IMR-90 (cell line): Measurements from ENCODE around the gene EFHC2. TPM values are rescaled to one million over a fixed set of nuclear protein-coding genes. Genes with fewer than 3 reads are reported as not detected.

ENCODE experiments used
- ATAC-seq: fragments of 200-7000 bp; cut with Tn5 transposase; 2 replicates; pipeline ENCODE4 v1.9.1; 2020; ENCODE audit warnings: low read depth, mild to moderate bottlenecking, moderate library complexity
- BruUV-seq: library from RNA; stranded (reverse); fragments of 400-500 nt; replicated peaks from 2 replicates; lab custom pipeline; 2021; lab: Mats Ljungman, UMichigan
- CTCF ChIA-PET: fragments of 300-600 bp; formaldehyde crosslinking; extraction: SDS; loops from one replicate; lab custom pipeline; 2021; ENCODE audit warnings: antibody characterized with exemption; lab: Yijun Ruan, JAX
- POLR2A ChIA-PET: fragments of 300-600 bp; sonication (Branson Sonifier 250); formaldehyde crosslinking; loops from one replicate; lab custom pipeline; 2022; ENCODE audit warnings: antibody characterized with exemption; ENCODE audit not compliant: unreplicated experiment; lab: Charles Lee
- DNase-seq: peaks from one replicate; pipeline ENCODE4 v3.0.0; 2013
- H2AFZ ChIP-seq: replicated peaks from 2 replicates; pipeline ENCODE3; 2013; ENCODE audit warnings: low read length, mild to moderate bottlenecking; ENCODE audit not compliant: poor library complexity
- H2AK5ac ChIP-seq: 2 replicates; pipeline ENCODE4 v1.6.1; 2013; ENCODE audit warnings: low read depth, low read length, inconsistent platforms
- H2AK9ac ChIP-seq: replicated peaks from 2 replicates; pipeline ENCODE3; 2013; ENCODE audit warnings: mild to moderate bottlenecking, low read depth, low read length, moderate library complexity; ENCODE audit not compliant: poor library complexity
- H2BK120ac ChIP-seq: 2 replicates; pipeline ENCODE4 v1.6.1; 2013; ENCODE audit warnings: low read depth, low read length, inconsistent platforms
- H2BK15ac ChIP-seq: 3 replicates; pipeline ENCODE4 v1.6.1; 2013; ENCODE audit warnings: low read depth, low read length, inconsistent platforms
- H2BK20ac ChIP-seq: 2 replicates; pipeline ENCODE4 v1.6.1; 2013; ENCODE audit warnings: low read depth, mild to moderate bottlenecking, inconsistent platforms, low read length, moderate library complexity
- H2BK5ac ChIP-seq: 2 replicates; pipeline ENCODE4 v1.6.1; 2013; ENCODE audit warnings: mild to moderate bottlenecking, low read depth, low read length, inconsistent platforms; ENCODE audit not compliant: poor library complexity, severe bottlenecking
- H3K14ac ChIP-seq: replicated peaks from 2 replicates; pipeline ENCODE4 v1.6.1; 2013; ENCODE audit warnings: low read depth, low read length, inconsistent platforms
- H3K18ac ChIP-seq: 2 replicates; pipeline ENCODE4 v1.6.1; 2013; ENCODE audit warnings: low read depth, low read length, control low read depth
- H3K23ac ChIP-seq: 2 replicates; pipeline ENCODE4 v1.6.1; 2013; ENCODE audit warnings: low read depth, low read length, inconsistent platforms
- H3K27ac ChIP-seq: 2 replicates; pipeline ENCODE4 v1.5.1; 2013; ENCODE audit warnings: mild to moderate bottlenecking, control low read depth, low read length; ENCODE audit not compliant: insufficient read depth
- H3K27me3 ChIP-seq: 2 replicates; pipeline ENCODE4 v1.6.1; 2013; ENCODE audit warnings: low read length; ENCODE audit not compliant: control insufficient read depth, insufficient read depth
- H3K36me3 ChIP-seq: 2 replicates; pipeline ENCODE4 v1.6.1; 2013; ENCODE audit warnings: low read length, mixed read lengths; ENCODE audit not compliant: control insufficient read depth, insufficient read depth
- H3K4ac ChIP-seq: 2 replicates; pipeline ENCODE4 v1.6.1; 2013; ENCODE audit warnings: low read depth, low read length, inconsistent platforms
- H3K4me1 ChIP-seq: 2 replicates; pipeline ENCODE4 v1.6.1; 2013; ENCODE audit warnings: low read length, mixed read lengths; ENCODE audit not compliant: control insufficient read depth, insufficient read depth
- H3K4me2 ChIP-seq: 2 replicates; pipeline ENCODE4 v1.6.1; 2013; ENCODE audit warnings: low read depth, mild to moderate bottlenecking, control low read depth, low read length, moderate library complexity
- H3K4me3 ChIP-seq: 2 replicates; pipeline ENCODE4 v1.5.1; 2013; ENCODE audit warnings: low read depth, mild to moderate bottlenecking, control low read depth, low read length, moderate library complexity; ENCODE audit not compliant: insufficient read depth
- H3K56ac ChIP-seq: 2 replicates; pipeline ENCODE4 v1.6.1; 2013; ENCODE audit warnings: low read length, inconsistent platforms; ENCODE audit not compliant: insufficient read depth; ENCODE audit errors: extremely low read depth
- H3K79me1 ChIP-seq, 2 experiments: 2 replicates each; pipeline ENCODE4 v1.6.1; 2013; ENCODE audit warnings: low read length in 2 of 2, inconsistent platforms in 1 of 2, low read depth in 1 of 2
- H3K9ac ChIP-seq: 2 replicates; pipeline ENCODE4 v1.6.1; 2013; ENCODE audit warnings: low read depth, low read length, control low read depth
- H3K9me1 ChIP-seq: 2 replicates; pipeline ENCODE4 v1.6.1; 2013; ENCODE audit warnings: low read length, inconsistent platforms; ENCODE audit not compliant: insufficient read depth
- H3K9me3 ChIP-seq: 2 replicates; pipeline ENCODE4 v1.6.1; 2013; ENCODE audit warnings: low read length; ENCODE audit not compliant: control insufficient read depth, insufficient read depth
- H4K20me1 ChIP-seq: 2 replicates; pipeline ENCODE4 v1.6.1; 2013; ENCODE audit warnings: low read length, inconsistent platforms; ENCODE audit not compliant: insufficient read depth
- H4K5ac ChIP-seq: 2 replicates; pipeline ENCODE4 v1.6.1; 2013; ENCODE audit warnings: mild to moderate bottlenecking, low read depth, low read length, control low read depth
- H4K8ac ChIP-seq, 2 experiments: 2 replicates each; pipeline ENCODE4 v1.6.1; 2013; ENCODE audit warnings: low read depth in 2 of 2, low read length in 2 of 2, control low read depth in 1 of 2, inconsistent platforms in 1 of 2
- H4K91ac ChIP-seq: 2 replicates; pipeline ENCODE4 v1.6.1; 2013; ENCODE audit warnings: low read depth, low read length, inconsistent platforms; ENCODE audit not compliant: insufficient read depth
- BHLHE40 ChIP-seq: fragments of 150-350 bp; IDR thresholded peaks from 2 replicates; pipeline ENCODE4 v1.6.1; 2016; ENCODE audit warnings: mild to moderate bottlenecking, low read depth, low read length
- CTCF ChIP-seq: conservative IDR thresholded peaks from 2 replicates; pipeline ENCODE4 v1.5.1; 2012; ENCODE audit warnings: mild to moderate bottlenecking, low read depth, low read length, improper control_type of control experiment
- FOS ChIP-seq: fragments of 150-350 bp; IDR thresholded peaks from 2 replicates; pipeline ENCODE4 v1.6.1; 2016; ENCODE audit warnings: low read depth, low read length
- MAFK ChIP-seq: IDR thresholded peaks from 2 replicates; pipeline ENCODE4 v1.6.1; 2012; ENCODE audit warnings: low read depth, low read length, improper control_type of control experiment
- MXI1 ChIP-seq: IDR thresholded peaks from 2 replicates; pipeline ENCODE4 v1.6.1; 2012; ENCODE audit warnings: low read depth, mild to moderate bottlenecking, low read length, moderate library complexity, borderline replicate concordance
- NFE2L2 ChIP-seq: fragments of 150-350 bp; IDR thresholded peaks from 2 replicates; pipeline ENCODE4 v1.6.1; 2016; ENCODE audit warnings: low read depth, mild to moderate bottlenecking, low read length
- POLR2A ChIP-seq: IDR thresholded peaks from 2 replicates; pipeline ENCODE4 v1.6.1; 2012; ENCODE audit warnings: mild to moderate bottlenecking, low read depth, low read length
- RAD21 ChIP-seq: IDR thresholded peaks from 2 replicates; pipeline ENCODE4 v1.6.1; 2012; ENCODE audit warnings: low read length, improper control_type of control experiment
- RCOR1 ChIP-seq: IDR thresholded peaks from 2 replicates; pipeline ENCODE4 v1.6.1; 2012; ENCODE audit warnings: mild to moderate bottlenecking, low read length, improper control_type of control experiment; ENCODE audit not compliant: insufficient replicate concordance
- RFX5 ChIP-seq: IDR thresholded peaks from 2 replicates; pipeline ENCODE4 v1.8.0; 2012; ENCODE audit warnings: low read depth, mild to moderate bottlenecking, low read length, moderate library complexity
- SMC3 ChIP-seq: fragments of 150-350 bp; IDR thresholded peaks from 2 replicates; pipeline ENCODE4 v1.6.1; 2016; ENCODE audit warnings: low read depth, mild to moderate bottlenecking, antibody characterized with exemption, low read length, moderate library complexity
- USF2 ChIP-seq: fragments of 150-350 bp; IDR thresholded peaks from 2 replicates; pipeline ENCODE4 v1.6.1; 2017; ENCODE audit warnings: mild to moderate bottlenecking, antibody characterized with exemption, low read length, low read depth
- WGBS, 2 experiments: methylation state at CpG; one replicate each; pipeline versions ENCODE4 v1.1.5 to v1.1.7; 2013; ENCODE audit warnings: missing lambda C conversion rate in 2 of 2; ENCODE audit not compliant: insufficient read length in 1 of 2; ENCODE audit errors: extremely low coverage in 2 of 2; 5-methylcytosine and 5-hydroxymethylcytosine counted together
- dilution Hi-C: fragments of 300-500 bp; cut with HindIII; formaldehyde crosslinking; loops from one replicate; pipeline ENCODE4 v1.14.3; 2018; ENCODE audit warnings: low sequenced_read_pairs; ENCODE audit not compliant: unreplicated experiment
- in situ Hi-C: fragments of 300-500 bp; cut with MboI; formaldehyde crosslinking; loops from 3 replicates; pipeline ENCODE4 v1.14.3; 2019; ENCODE audit warnings: low sequenced_read_pairs, inconsistent platforms, mixed read lengths
- intact Hi-C: fragments of 100-400 bp; cut with micrococcal nuclease; formaldehyde crosslinking; loops from 2 replicates; pipeline ENCODE4 v1.10.0; 2022
- polyA plus RNA-seq, 3 experiments: library from polyadenylated mRNA; depleted of rRNA; stranded (reverse); fragments of >200 nt; gene quantifications; 2 replicates each; pipeline ENCODE4 v1.2.3, GENCODE V29; 2012; ENCODE audit warnings: low replicate concordance in 1 of 3
- total RNA-seq: library from RNA; depleted of rRNA; stranded (reverse); fragments of >200 nt; gene quantifications from 2 replicates; pipeline ENCODE4 v1.2.3, GENCODE V29; 2012

The EFHC2 gene
- total and polyA plus RNA-seq, 2 of the 4 experiments (the other 2 are of a cell fraction): 0.18 to 0.24 TPM

- no peak for ATAC-seq
- Histone ChIP-seq H3K18ac (no peak overlapping the region), H3K4ac (no peak overlapping the region), H3K56ac (no peak overlapping the region), H3K9ac (no peak overlapping the region), H2BK15ac (no peak overlapping the region), H3K36me3 (no peaks in the 10 kb centered on the region), H4K91ac (no peak overlapping the region), H3K4me3 (no peak overlapping the region), H4K5ac (no peak overlapping the region), H3K4me1 (no peaks in the 10 kb centered on the region; the same call in 1 of the 2 replicates), H4K20me1 (no peaks in the 10 kb centered on the region), H3K27ac (no peak overlapping the region), H3K79me1 (no peaks in the 10 kb centered on the region), H3K9me3 (no peaks in the 10 kb centered on the region), H3K14ac (no peak overlapping the region), H2BK120ac (no peak overlapping the region), H2BK20ac (no peak overlapping the region), H3K23ac (no peak overlapping the region), H3K4me2 (peak overlapping the region; percentile 86; the same call in 1 of the 2 replicates), H2AK9ac (no peak overlapping the region), H2AFZ (no peak overlapping the region), H2BK5ac (no peak overlapping the region), H4K8ac (no peak overlapping the region), H3K27me3 (no peaks in the 10 kb centered on the region; the same call in 1 of the 2 replicates), H2AK5ac (no peak overlapping the region), H3K9me1 (no peaks in the 10 kb centered on the region)
- ChIA-PET CTCF (no interaction called here), POLR2A (no interaction called here)
- in situ Hi-C loops: no loop called here
- dilution Hi-C loops: no loop called here
- DNase-seq: no peak
- intact Hi-C loops: no loop called here
- no CpG with 5 or more reads among the region's 3 CpGs for WGBS, 2 experiments
- BruUV-seq: no TSS peak
- TF ChIP-seq RAD21: no peak
- TF ChIP-seq SMC3: no peak
- no peak for TF ChIP-seq CTCF
- TF ChIP-seq USF2: no peak
- no peak for TF ChIP-seq FOS
- TF ChIP-seq BHLHE40: no peak
- no peak for TF ChIP-seq RFX5
- no peak for TF ChIP-seq MAFK
- no peak for TF ChIP-seq MXI1
- TF ChIP-seq NFE2L2: no peak
- no peak for TF ChIP-seq POLR2A
- no peak for TF ChIP-seq RCOR1
Measured at GRCh38 chrX:44342866-44343265, 606 bp downstream of the EFHC2 start.
